ENCODE results near the gene ADRB2. TPM values are rescaled to one million over a fixed set of nuclear protein-coding genes. Genes with fewer than 3 reads are reported as not detected.

Gene ADRB2
- total and polyA plus RNA-seq, 2 of the 13 experiments (the other 11 are each of a cell fraction or from before 2014, with no cell fraction given): not detected

DNA sequence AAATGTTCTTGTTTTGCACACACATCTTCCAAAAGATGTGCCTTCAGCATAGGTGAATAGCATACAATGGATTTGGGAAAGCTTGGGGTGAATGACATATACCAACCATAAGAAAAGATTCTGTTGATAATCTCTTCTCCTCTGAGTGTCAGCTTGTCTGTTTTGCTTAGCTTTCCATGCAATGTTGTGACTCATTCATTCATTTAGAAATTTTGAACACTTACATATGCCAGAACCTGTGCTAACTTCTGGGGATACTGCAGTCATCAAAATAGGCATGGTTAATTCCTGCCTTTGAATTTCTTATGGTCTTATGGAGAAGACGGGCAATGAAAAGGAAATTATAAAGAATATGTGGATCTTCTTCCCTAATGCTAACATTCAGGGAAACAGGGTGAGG, 14.1 kb downstream of the ADRB2 start:
- no peak overlapping the region for H3K4me3 ChIP-seq (replicated peaks in 1 of 3; ENCODE audit: insufficient read depth in 1 of 3, low read depth in 2 of 3, low read length in 3 of 3)
- BruUV-seq (replicated peaks): no TSS peak
- ChIA-PET POLR2A (no interaction called here), CTCF (ENCODE audit: low intra/inter-chr PET ratio, low total read pairs) (no interaction called here)
- H3K4me1 ChIP-seq (ENCODE audit: insufficient read depth, low read length): no peaks in the 10 kb centered on the region
- no peak overlapping the region for H2AFZ ChIP-seq (ENCODE audit: low read length)
- intact Hi-C loops (cut with micrococcal nuclease; ENCODE audit: unreplicated experiment) (no loop called here), in situ Hi-C loops (cut with HindIII; ENCODE audit: extremely low pct_ligation_motif_present, low pct_unique_long_range_greater_than_20kb) (no loop called here)
- H3K27ac ChIP-seq (ENCODE audit: extremely low read length, insufficient read depth, low read length): no peak overlapping the region
- no peaks in the 10 kb centered on the region for H3K27me3 ChIP-seq (ENCODE audit: control insufficient read depth in 1 of 2, insufficient read depth in 2 of 2, low read length in 2 of 2)
- no peaks in the 10 kb centered on the region for H3K9me3 ChIP-seq (ENCODE audit: low read length)
- WGBS (ENCODE audit: low lambda C conversion rate): 65% methylated on average over 1 of the region's 1 CpG
- no peaks in the 10 kb centered on the region for H4K20me1 ChIP-seq (ENCODE audit: insufficient read depth, low read length)
- DNase-seq (ENCODE audit: low spot score) (no peak), FAIRE-seq (no peak), ATAC-seq (no peak)
- no peaks in the 10 kb centered on the region for H3K36me3 ChIP-seq (replicated peaks in 1 of 2; ENCODE audit: control insufficient read depth in 1 of 2, insufficient read depth in 2 of 2, low read length in 2 of 2)
- H3K4me2 ChIP-seq (ENCODE audit: low read depth, low read length): no peak overlapping the region
- no peak for TF ChIP-seq ZMYM2 (CRISPR knock-in tag; IDR thresholded peaks at IDR 0.05)
- H3K79me2 ChIP-seq (ENCODE audit: insufficient read depth, low read length): no peaks in the 10 kb centered on the region
- no peak overlapping the region for H3K9ac ChIP-seq (ENCODE audit: insufficient read depth, low read depth, low read length)

DNA sequence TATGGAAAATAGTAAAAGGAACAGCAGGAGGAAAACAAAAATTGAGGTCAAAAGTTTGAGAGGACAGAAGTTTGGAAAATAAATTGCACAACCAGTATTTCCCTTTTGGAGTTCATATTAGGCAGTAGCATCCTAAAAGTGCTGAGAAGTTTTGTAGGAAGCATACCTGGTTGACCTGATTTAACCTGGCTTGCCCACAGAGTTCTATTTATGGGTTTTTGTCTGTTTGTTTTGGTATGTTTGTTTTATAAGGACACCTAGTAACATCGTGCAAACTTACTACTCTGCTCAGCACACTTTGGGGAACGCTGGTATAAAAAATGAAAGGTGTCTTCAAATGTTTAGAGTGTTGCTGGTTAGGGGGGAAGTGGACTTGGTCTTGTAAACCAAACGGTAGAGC, 15.1 kb downstream of the ADRB2 start:
- intact Hi-C loops (cut with micrococcal nuclease; ENCODE audit: unreplicated experiment) (no loop called here), in situ Hi-C loops (cut with HindIII; ENCODE audit: extremely low pct_ligation_motif_present, low pct_unique_long_range_greater_than_20kb) (no loop called here)
- Histone ChIP-seq H2AFZ (ENCODE audit: low read length) (no peak overlapping the region), H3K9ac (ENCODE audit: insufficient read depth, low read depth, low read length) (no peak overlapping the region), H3K27me3 (ENCODE audit: control insufficient read depth in 1 of 2, insufficient read depth in 2 of 2, low read length in 2 of 2) (no peaks in the 10 kb centered on the region), H4K20me1 (ENCODE audit: insufficient read depth, low read length) (no peaks in the 10 kb centered on the region), H3K4me2 (ENCODE audit: low read depth, low read length) (no peak overlapping the region), H3K79me2 (ENCODE audit: insufficient read depth, low read length) (no peaks in the 10 kb centered on the region), H3K9me3 (ENCODE audit: low read length) (no peaks in the 10 kb centered on the region), H3K36me3 (replicated peaks in 1 of 2; ENCODE audit: control insufficient read depth in 1 of 2, insufficient read depth in 2 of 2, low read length in 2 of 2) (no peaks in the 10 kb centered on the region), H3K4me1 (ENCODE audit: insufficient read depth, low read length) (no peaks in the 10 kb centered on the region), H3K27ac (ENCODE audit: extremely low read length, insufficient read depth, low read length) (no peak overlapping the region), H3K4me3 (replicated peaks in 1 of 3; ENCODE audit: insufficient read depth in 1 of 3, low read depth in 2 of 3, low read length in 3 of 3) (no peak overlapping the region)
- TF ChIP-seq ZNF33A (CRISPR knock-in tag; IDR thresholded peaks at IDR 0.05; ENCODE audit: borderline replicate concordance) (no peak), THAP11 (CRISPR knock-in tag; IDR thresholded peaks at IDR 0.05) (no peak), ZNF570 (CRISPR knock-in tag; IDR thresholded peaks at IDR 0.05; ENCODE audit: borderline replicate concordance) (no peak)
- TF ChIP-seq, protein P1, sequence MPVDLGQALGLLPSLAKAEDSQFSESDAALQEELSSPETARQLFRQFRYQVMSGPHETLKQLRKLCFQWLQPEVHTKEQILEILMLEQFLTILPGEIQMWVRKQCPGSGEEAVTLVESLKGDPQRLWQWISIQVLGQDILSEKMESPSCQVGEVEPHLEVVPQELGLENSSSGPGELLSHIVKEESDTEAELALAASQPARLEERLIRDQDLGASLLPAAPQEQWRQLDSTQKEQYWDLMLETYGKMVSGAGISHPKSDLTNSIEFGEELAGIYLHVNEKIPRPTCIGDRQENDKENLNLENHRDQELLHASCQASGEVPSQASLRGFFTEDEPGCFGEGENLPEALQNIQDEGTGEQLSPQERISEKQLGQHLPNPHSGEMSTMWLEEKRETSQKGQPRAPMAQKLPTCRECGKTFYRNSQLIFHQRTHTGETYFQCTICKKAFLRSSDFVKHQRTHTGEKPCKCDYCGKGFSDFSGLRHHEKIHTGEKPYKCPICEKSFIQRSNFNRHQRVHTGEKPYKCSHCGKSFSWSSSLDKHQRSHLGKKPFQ (CRISPR knock-in tag; IDR thresholded peaks at IDR 0.05; ENCODE audit: insufficient replicate concordance): no peak
- TF ChIP-seq, protein P2, sequence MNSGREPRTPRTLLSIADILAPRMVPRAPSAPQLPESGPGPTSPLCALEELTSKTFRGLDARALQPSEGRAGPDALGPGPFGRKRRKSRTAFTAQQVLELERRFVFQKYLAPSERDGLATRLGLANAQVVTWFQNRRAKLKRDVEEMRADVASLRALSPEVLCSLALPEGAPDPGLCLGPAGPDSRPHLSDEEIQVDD (CRISPR knock-in tag; IDR thresholded peaks at IDR 0.05; ENCODE audit: borderline replicate concordance): no peak
- TF ChIP-seq, protein P3, sequence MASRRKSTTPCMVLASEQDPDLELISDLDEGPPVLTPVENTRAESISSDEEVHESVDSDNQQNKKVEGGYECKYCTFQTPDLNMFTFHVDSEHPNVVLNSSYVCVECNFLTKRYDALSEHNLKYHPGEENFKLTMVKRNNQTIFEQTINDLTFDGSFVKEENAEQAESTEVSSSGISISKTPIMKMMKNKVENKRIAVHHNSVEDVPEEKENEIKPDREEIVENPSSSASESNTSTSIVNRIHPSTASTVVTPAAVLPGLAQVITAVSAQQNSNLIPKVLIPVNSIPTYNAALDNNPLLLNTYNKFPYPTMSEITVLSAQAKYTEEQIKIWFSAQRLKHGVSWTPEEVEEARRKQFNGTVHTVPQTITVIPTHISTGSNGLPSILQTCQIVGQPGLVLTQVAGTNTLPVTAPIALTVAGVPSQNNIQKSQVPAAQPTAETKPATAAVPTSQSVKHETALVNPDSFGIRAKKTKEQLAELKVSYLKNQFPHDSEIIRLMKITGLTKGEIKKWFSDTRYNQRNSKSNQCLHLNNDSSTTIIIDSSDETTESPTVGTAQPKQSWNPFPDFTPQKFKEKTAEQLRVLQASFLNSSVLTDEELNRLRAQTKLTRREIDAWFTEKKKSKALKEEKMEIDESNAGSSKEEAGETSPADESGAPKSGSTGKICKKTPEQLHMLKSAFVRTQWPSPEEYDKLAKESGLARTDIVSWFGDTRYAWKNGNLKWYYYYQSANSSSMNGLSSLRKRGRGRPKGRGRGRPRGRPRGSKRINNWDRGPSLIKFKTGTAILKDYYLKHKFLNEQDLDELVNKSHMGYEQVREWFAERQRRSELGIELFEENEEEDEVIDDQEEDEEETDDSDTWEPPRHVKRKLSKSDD (CRISPR knock-in tag; IDR thresholded peaks at IDR 0.05; ENCODE audit: low read depth): no peak
- POLR2A ChIA-PET: no interaction called here
- CTCF ChIA-PET (ENCODE audit: low intra/inter-chr PET ratio, low total read pairs): no interaction called here
- DNase-seq (ENCODE audit: low spot score): no peak
- no peak for FAIRE-seq
- WGBS (ENCODE audit: low lambda C conversion rate): 1% methylated on average over 3 of the region's 3 CpGs
- ATAC-seq: no peak
- BruUV-seq (replicated peaks): no TSS peak

Measured in HepG2 (cell line).